ENCODE data around the gene CWF19L1.
A peak's percentile ranks its signal among the peaks of the same experiment; 100 is the strongest.

The CWF19L1 gene

GRCh38 chr10:100184840-100185239 is 82.6 kb downstream of the CWF19L1 start:
- no peak for DNase-seq (ENCODE audit: low spot score)
- no peaks in the 10 kb centered on the region for H3K9me3 ChIP-seq (ENCODE audit: severe bottlenecking)
- no peak for ATAC-seq (ENCODE audit: low read depth)
- H3K4me3 ChIP-seq (ENCODE audit: severe bottlenecking) = peak overlapping the region; percentile 78
- peaks cover 60% of the 10 kb centered on the region for H3K36me3 ChIP-seq (ENCODE audit: low read depth)
- H3K4me1 ChIP-seq (ENCODE audit: insufficient read depth, poor library complexity, severe bottlenecking) = peaks cover 20% of the 10 kb centered on the region
- no peaks in the 10 kb centered on the region for H3K27me3 ChIP-seq (ENCODE audit: insufficient read depth, poor library complexity, severe bottlenecking)
- no peak for TF ChIP-seq CTCF (IDR thresholded peaks at IDR 0.05; ENCODE audit: poor library complexity, severe bottlenecking)
- peak overlapping the region; percentile 62 for H3K27ac ChIP-seq (ENCODE audit: poor library complexity, severe bottlenecking)

- H3K36me3 ChIP-seq (ENCODE audit: low read depth) = peaks cover 62% of the 10 kb centered on the region
- peak overlapping the region; percentile 62 for H3K27ac ChIP-seq (ENCODE audit: poor library complexity, severe bottlenecking)
- H3K4me3 ChIP-seq (ENCODE audit: severe bottlenecking) = peak overlapping the region; percentile 78
- no peaks in the 10 kb centered on the region for H3K9me3 ChIP-seq (ENCODE audit: severe bottlenecking)
- DNase-seq (ENCODE audit: low spot score) (no peak), ATAC-seq (ENCODE audit: low read depth) (no peak)
- H3K27me3 ChIP-seq (ENCODE audit: insufficient read depth, poor library complexity, severe bottlenecking) = no peaks in the 10 kb centered on the region
- TF ChIP-seq CTCF (IDR thresholded peaks at IDR 0.05; ENCODE audit: poor library complexity, severe bottlenecking) = no peak
- H3K4me1 ChIP-seq (ENCODE audit: insufficient read depth, poor library complexity, severe bottlenecking) = peaks cover 20% of the 10 kb centered on the region
Measured at GRCh38 chr10:100184426-100184825, 83.0 kb downstream of the CWF19L1 start.

- peak; percentile 52 for ATAC-seq (ENCODE audit: low read depth)
- Histone ChIP-seq H3K27ac (ENCODE audit: poor library complexity, severe bottlenecking) (peak overlapping the region; percentile 62), H3K27me3 (ENCODE audit: insufficient read depth, poor library complexity, severe bottlenecking) (no peaks in the 10 kb centered on the region), H3K36me3 (ENCODE audit: low read depth) (peaks cover 62% of the 10 kb centered on the region), H3K4me1 (ENCODE audit: insufficient read depth, poor library complexity, severe bottlenecking) (peaks cover 20% of the 10 kb centered on the region), H3K4me3 (ENCODE audit: severe bottlenecking) (no peak overlapping the region), H3K9me3 (ENCODE audit: severe bottlenecking) (no peaks in the 10 kb centered on the region)
- no peak for DNase-seq (ENCODE audit: low spot score)
- TF ChIP-seq CTCF (IDR thresholded peaks at IDR 0.05; ENCODE audit: poor library complexity, severe bottlenecking) = no peak
Measured at GRCh38 chr10:100183481-100183880, 84.0 kb downstream of the CWF19L1 start.

- Histone ChIP-seq H3K27me3 (ENCODE audit: insufficient read depth, poor library complexity, severe bottlenecking) (no peaks in the 10 kb centered on the region), H3K27ac (ENCODE audit: poor library complexity, severe bottlenecking) (peak overlapping the region; percentile 62), H3K36me3 (ENCODE audit: low read depth) (peaks cover 64% of the 10 kb centered on the region), H3K9me3 (ENCODE audit: severe bottlenecking) (no peaks in the 10 kb centered on the region), H3K4me3 (ENCODE audit: severe bottlenecking) (no peak overlapping the region), H3K4me1 (ENCODE audit: insufficient read depth, poor library complexity, severe bottlenecking) (peaks cover 20% of the 10 kb centered on the region)
- no peak for TF ChIP-seq CTCF (IDR thresholded peaks at IDR 0.05; ENCODE audit: poor library complexity, severe bottlenecking)
- no peak for DNase-seq (ENCODE audit: low spot score)
- no peak for ATAC-seq (ENCODE audit: low read depth)
Measured at GRCh38 chr10:100182908-100183307, 84.5 kb downstream of the CWF19L1 start.

Measured in RWPE2 (cell line).